A549 treated with AZD2906 at 1 μM for 4 hours (cell line): Measurements from ENCODE around the gene PHPT1. TPM values are rescaled to one million over a fixed set of nuclear protein-coding genes. Genes with fewer than 3 reads are reported as not detected.

Experiments
- total RNA-seq: library from RNA; stranded (reverse); fragments of 200-300 nt; extraction: Qiagen RNA extraction; gene quantifications from 5 replicates; pipeline ENCODE4 v1.2.3, GENCODE V29; 2022

Gene PHPT1
- 250 to 343 TPM (median 299 TPM) in 5 replicates for total RNA-seq

DNA sequence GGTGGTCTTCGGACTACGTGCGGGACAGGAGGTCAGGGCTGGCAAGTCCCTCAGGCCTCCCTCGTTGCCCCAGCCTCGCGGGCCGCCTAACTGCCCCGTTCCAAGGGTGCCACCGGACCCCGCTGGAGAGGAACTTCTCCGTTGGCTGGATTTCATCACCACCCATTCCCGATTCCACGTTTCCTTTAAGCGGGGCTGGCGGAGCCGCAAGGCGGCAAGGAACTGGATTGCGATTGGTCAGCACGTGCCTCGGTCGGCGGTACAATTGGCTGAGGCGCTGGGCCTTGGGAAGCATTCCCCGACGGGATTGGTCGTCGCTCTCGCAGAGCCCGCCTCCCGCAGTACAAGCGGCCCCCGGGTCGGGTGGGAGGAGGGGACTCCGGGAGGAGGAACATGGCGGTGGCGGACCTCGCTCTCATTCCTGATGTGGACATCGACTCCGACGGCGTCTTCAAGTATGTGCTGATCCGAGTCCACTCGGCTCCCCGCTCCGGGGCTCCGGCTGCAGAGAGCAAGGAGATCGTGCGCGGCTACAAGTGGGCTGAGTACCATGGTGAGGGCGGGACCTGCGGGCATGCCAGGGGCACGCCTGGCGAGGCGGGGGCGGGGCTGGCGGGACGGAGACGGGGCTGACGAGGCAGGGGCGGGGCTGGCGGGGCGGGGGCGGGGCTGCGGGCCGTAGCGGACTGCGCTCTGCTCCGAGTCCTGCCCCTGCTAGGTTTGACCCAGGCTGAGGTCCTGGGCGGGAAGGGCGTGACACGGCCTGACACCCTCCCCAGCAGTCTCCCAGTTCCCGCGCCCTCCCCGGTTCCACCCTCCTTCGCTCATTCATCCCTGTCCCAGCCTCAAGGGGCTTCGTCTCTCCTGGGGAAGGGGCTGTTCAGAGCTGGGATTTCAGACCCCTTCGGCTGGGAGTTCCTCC, at the start of gene PHPT1:
Gene PHPT1, plus strand, starts transcription at position 372 of the 922 bp plus-strand sequence. Its CDS starts 22 bp downstream, at position 394.

DNA sequence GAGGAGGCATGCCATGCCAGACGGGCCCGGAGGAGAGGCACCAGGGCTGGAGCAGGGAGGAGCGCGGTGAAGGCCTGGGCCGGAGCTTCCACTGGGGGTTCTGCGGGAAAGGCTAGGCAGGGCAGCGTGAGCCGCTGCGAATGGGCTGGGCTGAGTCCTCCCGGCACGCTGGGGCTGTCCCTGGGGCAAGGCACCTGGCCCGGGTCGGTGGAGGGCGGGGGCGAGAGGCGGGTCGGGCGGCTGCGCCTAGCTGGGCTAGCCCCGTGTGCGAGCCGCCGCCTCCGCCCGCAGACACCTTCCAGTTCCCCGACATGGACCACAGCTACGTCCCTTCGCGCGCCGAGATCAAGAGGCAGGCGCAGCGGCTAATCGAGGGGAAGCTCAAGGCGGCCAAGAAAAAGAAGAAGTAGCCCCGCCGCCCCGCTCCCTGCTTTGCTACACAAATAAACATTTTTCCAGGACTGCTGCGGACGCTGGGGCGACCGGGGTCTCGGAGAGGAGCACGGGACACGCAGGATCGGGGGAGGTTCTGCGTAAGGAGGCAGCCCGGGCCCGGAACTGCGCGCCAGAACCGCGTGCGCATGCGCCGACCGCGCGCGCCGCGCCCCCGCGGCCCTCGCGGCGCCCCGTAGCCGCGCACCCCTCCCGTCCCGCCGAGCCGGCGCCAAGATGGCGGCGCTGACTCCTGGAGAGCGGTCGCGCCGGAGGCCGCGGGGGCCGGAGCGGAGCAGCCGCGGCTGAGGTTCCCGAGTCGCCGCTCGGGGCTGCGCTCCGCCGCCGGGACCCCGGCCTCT, 41.7 kb upstream of the PHPT1 start, which contains the start of gene RABL6:
Gene RABL6, plus strand, starts transcription at position 668 of the 794 bp plus-strand sequence. CDS start 249 bp downstream, outside the sequence.

GRCh38 chr9:136842380-136842948, 6.7 kb upstream of the PHPT1 start, which contains the start of gene AJM1:
Gene AJM1 (plus strand): TSS chr9:136842478. CDS start chr9:136844415, 1,937 bp downstream.

GRCh38 chr9:136851941-136852663, 2.9 kb downstream of the PHPT1 start, which contains the start of gene MAMDC4:
Gene MAMDC4 (plus strand): TSS chr9:136852346. CDS start chr9:136852417, 71 bp downstream.

DNA sequence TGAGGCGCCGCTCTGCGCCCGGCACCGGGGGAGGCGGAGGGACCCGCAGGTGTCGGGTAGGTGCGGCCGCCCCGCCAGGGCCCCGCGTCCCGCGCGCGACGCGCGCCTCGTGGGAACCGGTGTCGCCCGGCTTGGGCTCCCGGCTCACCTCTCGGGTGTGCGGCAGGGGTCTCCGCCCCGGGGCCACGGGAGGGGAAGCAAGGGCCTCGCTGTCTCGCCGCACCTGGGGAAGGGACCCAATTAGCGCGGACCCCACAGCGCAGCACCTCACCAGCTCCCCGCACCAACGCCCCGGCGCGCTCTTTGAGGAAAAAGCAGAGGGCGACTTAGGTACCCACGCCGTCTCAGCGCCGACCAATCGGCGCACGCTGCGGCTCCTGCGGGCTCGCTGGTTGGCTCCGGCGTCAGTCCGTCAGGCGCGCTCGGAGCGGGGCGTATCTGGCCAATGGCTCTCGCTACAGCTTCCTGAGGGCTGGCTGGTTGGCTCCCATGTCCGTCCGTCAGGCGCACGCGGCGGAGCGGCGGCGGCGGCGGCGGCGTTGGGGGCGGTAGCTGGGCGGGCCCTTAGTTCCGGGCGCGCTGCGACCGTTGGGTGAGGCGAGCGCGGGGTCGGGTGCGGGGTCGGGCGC, 36.9 kb downstream of the PHPT1 start, which contains the start of gene TRAF2:
Gene TRAF2, plus strand, starts transcription at position 567 of the 629 bp plus-strand sequence. CDS start 12,225 bp downstream, outside the sequence.

Other genes with a start within 250 kb of the PHPT1 start
- 38.6 to 58.2 TPM (median 57.2 TPM) in 5 replicates for gene EGFL7, start 186.5 kb upstream of the PHPT1 start, total RNA-seq
- 71.0 to 109 TPM (median 106 TPM) in 5 replicates for gene AGPAT2, start 162.0 kb upstream of the PHPT1 start, total RNA-seq
- 6.1 to 9.8 TPM (median 9.3 TPM) in 5 replicates for gene DIPK1B, start 136.8 kb upstream of the PHPT1 start, total RNA-seq
- gene LCN10, start 106.5 kb upstream of the PHPT1 start, total RNA-seq, result 0.03 to 0.14 TPM in 2 of 5 replicates, not detected in the others
- gene LCN6, start 100.9 kb upstream of the PHPT1 start, total RNA-seq, result not detected in 5 replicates
- gene LCN8, start 91.2 kb upstream of the PHPT1 start, total RNA-seq, result not detected in 5 replicates
- 0.05 to 0.09 TPM (median 0.09 TPM) in 3 of 5 replicates, not detected in the others for gene LCN15, start 84.9 kb upstream of the PHPT1 start, total RNA-seq
- 64.4 to 82.3 TPM (median 79.7 TPM) in 5 replicates for gene TMEM141, start 58.1 kb upstream of the PHPT1 start, total RNA-seq
- gene CCDC183, start 53.1 kb upstream of the PHPT1 start, total RNA-seq, result 0.19 to 0.38 TPM (median 0.28 TPM) in 5 replicates
- 63.0 to 83.9 TPM (median 80.3 TPM) in 5 replicates for gene RABL6, start 41.5 kb upstream of the PHPT1 start, total RNA-seq
- gene AJM1, start 6.9 kb upstream of the PHPT1 start, total RNA-seq, result 3.7 to 4.5 TPM (median 4.1 TPM) in 5 replicates
- gene MAMDC4, start 2.9 kb downstream of the PHPT1 start, total RNA-seq, result 1.5 to 4.6 TPM (median 3.8 TPM) in 5 replicates
- gene EDF1, start 16.9 kb downstream of the PHPT1 start, total RNA-seq, result 415 to 505 TPM (median 466 TPM) in 5 replicates
- gene TRAF2, start 37.1 kb downstream of the PHPT1 start, total RNA-seq, result 37.2 to 59.4 TPM (median 50.2 TPM) in 5 replicates
- 65.5 to 105 TPM (median 98.0 TPM) in 5 replicates for gene FBXW5, start 95.3 kb downstream of the PHPT1 start, total RNA-seq
- gene C8G, start 95.8 kb downstream of the PHPT1 start, total RNA-seq, result 0.87 to 1.4 TPM (median 1.3 TPM) in 5 replicates
- gene LCN12, start 102.9 kb downstream of the PHPT1 start, total RNA-seq, result 0.58 to 2.4 TPM (median 1.5 TPM) in 5 replicates
- gene PTGDS, start 128.1 kb downstream of the PHPT1 start, total RNA-seq, result 0.47 to 1.4 TPM (median 0.62 TPM) in 5 replicates
- gene LCNL1, start 133.6 kb downstream of the PHPT1 start, total RNA-seq, result 0.07 to 0.24 TPM (median 0.18 TPM) in 5 replicates
- gene PAXX, start 143.0 kb downstream of the PHPT1 start, total RNA-seq, result 42.6 to 85.1 TPM (median 74.1 TPM) in 5 replicates
- gene CLIC3, start 147.2 kb downstream of the PHPT1 start, total RNA-seq, result 3.2 to 7.2 TPM (median 5.6 TPM) in 5 replicates
- 19.1 to 28.9 TPM (median 24.6 TPM) in 5 replicates for gene ABCA2, start 178.8 kb downstream of the PHPT1 start, total RNA-seq
- 0.06 to 0.07 TPM (median 0.06 TPM) in 4 of 5 replicates, not detected in the other for gene FUT7, start 182.7 kb downstream of the PHPT1 start, total RNA-seq
- gene NPDC1, start 196.8 kb downstream of the PHPT1 start, total RNA-seq, result 37.5 to 92.6 TPM (median 80.3 TPM) in 5 replicates
- gene ENTPD2, start 204.7 kb downstream of the PHPT1 start, total RNA-seq, result 2.9 to 6.2 TPM (median 5.7 TPM) in 5 replicates
- 14.8 to 26.1 TPM (median 23.7 TPM) in 5 replicates for gene SAPCD2, start 221.1 kb downstream of the PHPT1 start, total RNA-seq
- 8.9 to 14.8 TPM (median 10.9 TPM) in 5 replicates for gene UAP1L1, start 228.1 kb downstream of the PHPT1 start, total RNA-seq
- 44.5 to 54.0 TPM (median 52.2 TPM) in 5 replicates for gene MAN1B1, start 237.6 kb downstream of the PHPT1 start, total RNA-seq